ENCODE measurements around the gene ATP10D. TPM values are rescaled to one million over a fixed set of nuclear protein-coding genes. Genes with fewer than 3 reads are reported as not detected.

Gene ATP10D
- total RNA-seq, 2 experiments from 2014 or later = 4.1 to 4.7 TPM

DNA sequence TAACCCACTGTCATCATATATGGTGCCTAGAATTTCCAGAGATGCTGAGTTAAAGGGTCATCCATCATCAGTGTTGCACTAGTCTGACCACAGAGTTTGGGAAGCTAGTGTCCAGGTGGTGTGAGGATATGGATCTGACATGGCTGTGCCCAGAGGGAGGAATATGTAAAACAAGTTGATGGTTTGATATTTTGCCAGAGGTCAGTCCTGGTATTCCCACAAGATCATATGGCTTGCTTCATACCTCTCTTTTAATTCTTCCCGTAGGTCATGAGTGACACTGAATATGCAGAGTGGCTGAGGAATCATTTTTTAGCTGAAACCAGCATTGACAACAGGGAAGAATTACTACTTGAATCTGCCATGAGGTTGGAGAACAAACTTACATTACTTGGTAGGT, 75.6 kb downstream of the ATP10D start:
- TF ChIP-seq, protein P1, sequence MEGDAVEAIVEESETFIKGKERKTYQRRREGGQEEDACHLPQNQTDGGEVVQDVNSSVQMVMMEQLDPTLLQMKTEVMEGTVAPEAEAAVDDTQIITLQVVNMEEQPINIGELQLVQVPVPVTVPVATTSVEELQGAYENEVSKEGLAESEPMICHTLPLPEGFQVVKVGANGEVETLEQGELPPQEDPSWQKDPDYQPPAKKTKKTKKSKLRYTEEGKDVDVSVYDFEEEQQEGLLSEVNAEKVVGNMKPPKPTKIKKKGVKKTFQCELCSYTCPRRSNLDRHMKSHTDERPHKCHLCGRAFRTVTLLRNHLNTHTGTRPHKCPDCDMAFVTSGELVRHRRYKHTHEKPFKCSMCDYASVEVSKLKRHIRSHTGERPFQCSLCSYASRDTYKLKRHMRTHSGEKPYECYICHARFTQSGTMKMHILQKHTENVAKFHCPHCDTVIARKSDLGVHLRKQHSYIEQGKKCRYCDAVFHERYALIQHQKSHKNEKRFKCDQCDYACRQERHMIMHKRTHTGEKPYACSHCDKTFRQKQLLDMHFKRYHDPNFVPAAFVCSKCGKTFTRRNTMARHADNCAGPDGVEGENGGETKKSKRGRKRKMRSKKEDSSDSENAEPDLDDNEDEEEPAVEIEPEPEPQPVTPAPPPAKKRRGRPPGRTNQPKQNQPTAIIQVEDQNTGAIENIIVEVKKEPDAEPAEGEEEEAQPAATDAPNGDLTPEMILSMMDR (IDR thresholded peaks at IDR 0.05) = no peak
- Mint-ChIP-seq H3K27me3 (no peaks in the 10 kb centered on the region), H3K27ac (no peak overlapping the region), H3K4me3 (no peak overlapping the region), H3K9me3 (no peaks in the 10 kb centered on the region), H3K36me3 (ENCODE audit: low read depth) (no peaks in the 10 kb centered on the region), H3K4me1 (ENCODE audit: low read depth) (peaks cover 4% of the 10 kb centered on the region)
- ATAC-seq (no peak), DNase-seq (no peak)
- ChIA-PET CTCF (interaction anchor here (1.4 kb wide), 1 partner anchor 10 kb away, joined by 5 read pairs; no protein-coding TSS in a partner anchor), POLR2A (no interaction called here)
- intact Hi-C loops (cut with micrococcal nuclease) = loop anchor here (5.0 kb wide), 1 partner anchor 68 kb away; no protein-coding TSS in a partner anchor

- Mint-ChIP-seq H3K4me1 (ENCODE audit: low read depth) (peaks cover 4% of the 10 kb centered on the region), H3K36me3 (ENCODE audit: low read depth) (no peaks in the 10 kb centered on the region), H3K27ac (no peak overlapping the region), H3K9me3 (no peaks in the 10 kb centered on the region), H3K27me3 (no peaks in the 10 kb centered on the region), H3K4me3 (no peak overlapping the region)
- CTCF ChIA-PET = interaction anchor here (1.4 kb wide), 1 partner anchor 10 kb away, joined by 5 read pairs; no protein-coding TSS in a partner anchor
- ATAC-seq (no peak), DNase-seq (no peak)
- TF ChIP-seq, protein P1 (IDR thresholded peaks at IDR 0.05) = no peak
- intact Hi-C loops (cut with micrococcal nuclease) = loop anchor here (5.0 kb wide), 1 partner anchor 69 kb away; no protein-coding TSS in a partner anchor
- POLR2A ChIA-PET = no interaction called here
These were observed 76.3 kb downstream of the ATP10D start for GRCh38 chr4:47561331-47561730.

GRCh38 chr4:47562297-47562696, 77.2 kb downstream of the ATP10D start:
- DNase-seq (no peak), ATAC-seq (no peak)

DNA sequence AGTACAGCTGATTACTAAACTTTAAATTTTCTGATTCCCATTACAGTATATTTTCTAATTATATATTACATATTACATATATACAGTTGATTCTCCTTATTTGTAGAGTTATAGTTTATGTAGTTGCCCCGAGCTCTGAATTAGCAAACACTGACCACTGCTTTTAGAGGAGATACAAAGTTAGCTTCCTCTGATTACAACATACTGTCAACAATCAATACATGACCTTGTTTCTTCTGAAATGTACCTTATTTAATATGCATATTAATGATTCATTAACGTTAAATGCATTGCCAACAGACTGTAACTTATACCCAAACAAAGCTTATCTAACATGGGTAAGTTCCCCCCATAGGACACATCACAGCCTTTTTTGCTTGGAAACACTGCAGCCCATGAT, 81.5 kb downstream of the ATP10D start:
- ChIA-PET POLR2A (no interaction called here), CTCF (interaction anchor here (1.3 to 3.2 kb wide), 3 partner anchors 82 to 103 kb away, joined by 4 to 12 read pairs (median 5); partner anchors contain the start of genes ATP10D and COMMD8)
- DNase-seq = no peak
- TF ChIP-seq, protein P1 (IDR thresholded peaks at IDR 0.05) = no peak
- Mint-ChIP-seq H3K9me3 (no peaks in the 10 kb centered on the region), H3K4me1 (ENCODE audit: low read depth) (peaks cover 4% of the 10 kb centered on the region), H3K27ac (no peak overlapping the region), H3K4me3 (no peak overlapping the region), H3K27me3 (no peaks in the 10 kb centered on the region), H3K36me3 (ENCODE audit: low read depth) (no peaks in the 10 kb centered on the region)
- intact Hi-C loops (cut with micrococcal nuclease) = no loop called here
- ATAC-seq = no peak

More at GRCh38 chr4:47562297-47562696, 77.2 kb downstream of the ATP10D start:
- CTCF ChIA-PET = interaction anchor here (1.2 to 2.0 kb wide), 4 partner anchors 9 to 78 kb away, joined by 4 to 9 read pairs (median 4); no protein-coding TSS in a partner anchor
- H3K36me3 Mint-ChIP-seq (ENCODE audit: low read depth) = no peaks in the 10 kb centered on the region
- H3K4me3 Mint-ChIP-seq = no peak overlapping the region
- no peak overlapping the region for H3K27ac Mint-ChIP-seq
- peaks cover 4% of the 10 kb centered on the region for H3K4me1 Mint-ChIP-seq (ENCODE audit: low read depth)
- no peaks in the 10 kb centered on the region for H3K9me3 Mint-ChIP-seq
- no peaks in the 10 kb centered on the region for H3K27me3 Mint-ChIP-seq
- TF ChIP-seq, protein P1 (IDR thresholded peaks at IDR 0.05) = no peak
- POLR2A ChIA-PET = no interaction called here
- intact Hi-C loops (cut with micrococcal nuclease) = loop anchor here (5.0 kb wide), 1 partner anchor 70 kb away; no protein-coding TSS in a partner anchor

GRCh38 chr4:47566969-47567368, 81.9 kb downstream of the ATP10D start:
- ATAC-seq (no peak), DNase-seq (no peak)
- H3K4me1 Mint-ChIP-seq (ENCODE audit: low read depth) = peaks cover 4% of the 10 kb centered on the region
- POLR2A ChIA-PET = no interaction called here
- no peaks in the 10 kb centered on the region for H3K27me3 Mint-ChIP-seq
- CTCF ChIA-PET = interaction anchor here (1.3 to 3.2 kb wide), 3 partner anchors 82 to 104 kb away, joined by 4 to 12 read pairs (median 5); partner anchors contain the start of genes ATP10D and COMMD8
- H3K4me3 Mint-ChIP-seq = no peak overlapping the region
- H3K9me3 Mint-ChIP-seq = no peaks in the 10 kb centered on the region
- TF ChIP-seq, protein P1 (IDR thresholded peaks at IDR 0.05) = no peak
- no peak overlapping the region for H3K27ac Mint-ChIP-seq
- H3K36me3 Mint-ChIP-seq (ENCODE audit: low read depth) = no peaks in the 10 kb centered on the region
- intact Hi-C loops (cut with micrococcal nuclease) = no loop called here

All from activated CD8-positive, alpha-beta T cell treated with anti-CD3 and anti-CD28 coated beads for 36 hours (primary cell).